Body of pancreas (tissue), 4 donors: ENCODE data around the gene TARM1.

ENCODE experiments used
- POLR2A ChIP-seq, 3 donors: fragments of 450-650 bp; IDR thresholded peaks; one replicate each; pipeline ENCODE4 v1.6.1; 2016; ENCODE audit warnings: antibody characterized with exemption in 3 of 3, mild to moderate bottlenecking in 2 of 3
- TF ChIP-seq, protein P1 (sequence below), 7 experiments: fragments of 450-650 bp in 4 of 7; fragments of 200-600 bp in 3 of 7; sonication (generic) in 3 of 7; IDR thresholded peaks; one replicate each; pipeline ENCODE4 v1.5.1; 2016 to 2019; ENCODE audit warnings: antibody characterized with exemption in 7 of 7

DNA sequence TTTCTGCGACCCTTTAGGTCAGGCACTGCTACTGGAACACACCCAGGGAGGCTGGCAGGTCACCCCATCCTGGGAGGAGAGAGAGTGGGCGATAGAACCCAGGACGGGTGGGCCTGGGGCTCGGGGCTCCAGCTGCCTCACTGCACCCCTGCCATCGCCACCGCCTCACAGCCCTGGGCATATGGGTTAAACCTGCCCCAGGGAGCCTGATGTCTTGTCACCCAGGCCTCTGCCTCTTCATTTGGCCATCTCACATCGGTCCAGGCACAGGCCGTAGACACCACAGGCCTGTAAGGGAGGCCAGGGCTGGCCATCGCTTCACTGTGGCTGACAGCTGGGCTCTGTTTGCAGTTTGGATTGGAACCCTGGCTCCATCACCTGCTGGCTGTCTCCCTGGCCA, 44.5 kb upstream of the TARM1 start:
- TF ChIP-seq POLR2A (IDR thresholded peaks at IDR 0.05): no peak
- TF ChIP-seq, protein P1, sequence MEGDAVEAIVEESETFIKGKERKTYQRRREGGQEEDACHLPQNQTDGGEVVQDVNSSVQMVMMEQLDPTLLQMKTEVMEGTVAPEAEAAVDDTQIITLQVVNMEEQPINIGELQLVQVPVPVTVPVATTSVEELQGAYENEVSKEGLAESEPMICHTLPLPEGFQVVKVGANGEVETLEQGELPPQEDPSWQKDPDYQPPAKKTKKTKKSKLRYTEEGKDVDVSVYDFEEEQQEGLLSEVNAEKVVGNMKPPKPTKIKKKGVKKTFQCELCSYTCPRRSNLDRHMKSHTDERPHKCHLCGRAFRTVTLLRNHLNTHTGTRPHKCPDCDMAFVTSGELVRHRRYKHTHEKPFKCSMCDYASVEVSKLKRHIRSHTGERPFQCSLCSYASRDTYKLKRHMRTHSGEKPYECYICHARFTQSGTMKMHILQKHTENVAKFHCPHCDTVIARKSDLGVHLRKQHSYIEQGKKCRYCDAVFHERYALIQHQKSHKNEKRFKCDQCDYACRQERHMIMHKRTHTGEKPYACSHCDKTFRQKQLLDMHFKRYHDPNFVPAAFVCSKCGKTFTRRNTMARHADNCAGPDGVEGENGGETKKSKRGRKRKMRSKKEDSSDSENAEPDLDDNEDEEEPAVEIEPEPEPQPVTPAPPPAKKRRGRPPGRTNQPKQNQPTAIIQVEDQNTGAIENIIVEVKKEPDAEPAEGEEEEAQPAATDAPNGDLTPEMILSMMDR (IDR thresholded peaks at IDR 0.05): no peak
